ENCODE results near the gene ADD1.
"Not testable (repeated sequence)": the region's sequence is repeated elsewhere in the genome, so short reads cannot be mapped to it uniquely, and the experiment has no call there.

Gene ADD1

DNA sequence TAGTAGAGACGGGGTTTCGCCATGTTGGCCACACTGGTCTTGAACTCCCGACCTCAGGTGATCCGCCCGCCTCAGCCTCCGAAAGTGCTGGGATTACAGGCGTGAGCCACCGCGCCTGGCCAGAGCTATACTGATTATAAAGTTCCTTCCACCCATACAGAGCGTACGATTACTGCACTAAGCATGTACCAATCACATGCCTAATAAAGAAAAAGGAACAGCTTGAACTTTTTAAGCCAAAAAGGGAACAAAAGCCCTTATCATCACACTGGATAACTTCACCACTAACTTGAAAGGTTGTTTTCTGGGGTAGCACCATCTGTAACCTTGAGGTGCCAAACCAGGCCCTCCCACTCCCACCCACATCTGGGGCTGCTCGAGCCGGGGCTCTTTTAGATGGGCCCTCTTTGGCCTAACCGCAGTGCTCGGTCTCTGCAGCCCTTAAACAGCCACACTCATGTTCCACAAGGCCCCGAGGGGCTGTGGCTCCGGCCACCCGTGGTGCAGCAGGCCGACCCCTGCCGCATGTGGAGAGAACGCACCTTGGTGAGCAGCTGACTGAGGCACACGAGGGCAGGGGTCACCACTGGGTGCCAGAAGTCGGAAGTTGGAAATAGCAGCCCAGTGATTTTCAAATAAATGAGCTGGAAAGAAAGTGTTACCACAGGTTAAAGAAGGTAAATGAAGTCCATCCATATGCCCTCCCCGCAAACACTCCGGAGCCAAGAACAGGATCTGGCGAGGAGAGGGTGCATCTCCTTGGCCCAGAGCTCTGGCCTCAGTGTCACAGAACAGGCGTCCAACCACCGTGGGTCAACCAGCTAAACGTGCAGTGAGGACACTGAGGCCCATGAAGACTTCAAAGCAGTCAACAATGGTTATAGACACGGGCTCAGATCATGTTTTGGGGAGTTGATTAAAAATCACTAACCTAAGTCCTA lies 101.2 kb downstream of the ADD1 start:
- DNase-seq (ENCODE audit: low read depth, low spot score), result no peak

GRCh38 chr4:2945619-2946604 lies 102.3 kb downstream of the ADD1 start:
- not testable (repeated sequence) for DNase-seq (ENCODE audit: low read depth, low spot score)

DNA sequence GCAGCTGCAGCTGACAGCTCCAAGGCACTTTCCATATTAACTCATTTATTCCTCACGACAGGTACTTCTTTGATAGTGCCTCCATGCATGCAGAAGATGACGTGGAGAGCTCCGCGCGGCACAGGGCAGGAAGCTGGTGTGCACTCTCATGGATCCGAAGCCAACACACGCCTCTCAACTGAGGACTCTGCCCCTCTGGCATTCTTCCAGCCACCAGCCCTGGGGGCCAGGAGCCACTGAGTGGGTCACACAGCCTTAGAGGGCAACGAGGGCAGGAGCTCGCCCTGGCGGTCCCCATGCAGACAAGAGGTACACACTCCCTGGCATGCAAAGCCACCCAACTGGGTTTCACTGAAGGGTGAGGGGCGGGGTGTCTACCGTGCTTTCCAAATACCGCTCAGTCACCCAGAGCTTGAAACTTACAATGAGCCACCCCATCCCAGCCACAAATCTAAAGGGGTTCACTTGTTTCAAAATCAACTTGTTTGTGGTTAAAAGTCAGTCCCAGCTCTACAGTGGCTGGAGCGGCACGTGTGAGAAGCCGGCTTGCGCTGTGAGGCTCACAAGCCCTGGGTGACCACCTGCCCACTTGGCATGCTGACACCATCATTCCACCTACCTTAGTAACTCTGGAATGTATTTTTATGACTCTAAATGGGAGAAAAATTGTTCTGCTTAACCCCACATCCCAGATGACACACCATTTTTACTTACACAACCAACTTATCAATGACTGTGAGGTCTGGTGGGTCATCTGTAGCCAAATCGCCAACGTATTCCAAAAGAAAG lies 103.4 kb downstream of the ADD1 start:
- no peak for DNase-seq (ENCODE audit: low read depth, low spot score)

DNA sequence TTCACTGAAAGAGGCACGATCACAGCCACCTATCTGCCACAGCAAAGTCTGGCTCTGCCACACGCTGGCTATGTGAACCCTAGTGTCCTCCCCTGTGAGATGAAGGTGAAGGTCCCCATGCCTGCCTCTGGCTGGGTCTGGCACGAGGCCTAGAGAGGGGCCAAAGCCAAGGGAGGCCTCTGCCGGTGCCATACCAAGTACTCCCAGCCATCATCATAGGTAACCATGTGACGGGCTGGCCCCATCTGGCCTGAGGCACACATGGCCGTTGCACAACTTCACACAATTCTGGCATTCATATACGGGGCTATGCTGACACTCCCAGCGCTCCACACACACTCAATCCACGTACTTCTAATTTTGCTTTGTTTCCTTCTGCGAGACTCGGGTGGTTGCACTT lies 104.3 kb downstream of the ADD1 start:
- no peak for DNase-seq (ENCODE audit: low read depth, low spot score)

- DNase-seq (ENCODE audit: low read depth, low spot score), result no peak
Measured at GRCh38 chr4:2948895-2949781, 105.5 kb downstream of the ADD1 start.

- no peak for DNase-seq (ENCODE audit: low read depth, low spot score)
Measured at GRCh38 chr4:2949782-2950125, 106.1 kb downstream of the ADD1 start.

DNA sequence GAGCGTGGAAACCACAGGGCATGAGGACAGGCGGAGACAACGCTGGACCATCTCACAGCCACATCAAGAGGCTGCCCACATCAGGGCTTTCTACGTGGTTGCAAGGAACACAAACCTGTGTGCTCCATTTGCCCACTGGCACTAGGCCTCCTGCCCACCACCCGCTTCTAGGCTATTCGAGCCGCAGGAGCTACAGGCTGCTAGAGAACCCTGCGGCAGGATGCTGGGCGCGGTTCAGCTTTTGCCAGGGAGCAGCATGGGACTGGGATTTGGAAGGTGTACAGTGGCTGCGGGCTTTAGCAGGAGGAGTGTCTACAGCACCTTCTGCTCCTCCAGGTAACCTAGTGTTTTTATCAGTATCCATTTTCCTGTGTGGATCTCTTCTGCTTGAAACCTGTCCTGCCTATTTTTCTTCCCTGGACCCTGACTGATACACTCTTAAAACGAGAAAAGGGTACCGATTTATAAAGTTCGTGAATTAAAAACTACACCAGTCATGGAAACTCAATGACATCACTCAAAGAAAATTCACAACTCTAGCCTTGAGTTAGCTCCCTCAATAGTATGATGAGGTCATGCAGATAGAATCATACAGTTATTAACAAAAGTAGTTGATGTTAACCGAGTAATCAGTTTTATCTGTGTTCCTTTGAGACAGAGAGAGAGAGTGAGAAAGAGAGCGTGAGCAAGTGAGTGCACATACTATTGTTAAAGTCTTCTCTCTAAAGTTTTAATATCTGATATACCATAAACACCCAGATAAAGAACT lies 106.8 kb downstream of the ADD1 start:
- DNase-seq (ENCODE audit: low read depth, low spot score), result no peak

DNA sequence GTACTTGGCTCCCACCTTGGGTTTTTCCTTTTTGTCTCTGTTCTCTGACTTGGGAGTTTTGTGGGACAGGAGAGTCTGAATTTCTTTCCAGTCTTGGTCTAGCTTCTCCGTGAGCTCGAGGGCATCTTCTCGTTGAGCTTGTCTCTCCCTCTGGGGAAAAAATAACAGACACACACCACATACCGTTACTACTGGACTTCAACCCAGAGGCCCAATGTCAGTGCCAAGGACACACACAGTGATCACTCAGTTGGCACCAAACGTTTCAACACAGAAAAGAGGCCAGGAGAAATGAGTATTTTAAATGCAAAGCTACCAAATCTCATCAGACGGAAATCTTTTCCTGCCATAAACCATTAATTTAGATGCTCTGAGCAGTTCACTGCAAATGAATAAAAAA lies 109.9 kb downstream of the ADD1 start:
- DNase-seq (ENCODE audit: low read depth, low spot score), result no peak

GRCh38 chr4:2954358-2955185 lies 110.9 kb downstream of the ADD1 start:
- peak; percentile 80 for DNase-seq (ENCODE audit: low read depth, low spot score)

DNA sequence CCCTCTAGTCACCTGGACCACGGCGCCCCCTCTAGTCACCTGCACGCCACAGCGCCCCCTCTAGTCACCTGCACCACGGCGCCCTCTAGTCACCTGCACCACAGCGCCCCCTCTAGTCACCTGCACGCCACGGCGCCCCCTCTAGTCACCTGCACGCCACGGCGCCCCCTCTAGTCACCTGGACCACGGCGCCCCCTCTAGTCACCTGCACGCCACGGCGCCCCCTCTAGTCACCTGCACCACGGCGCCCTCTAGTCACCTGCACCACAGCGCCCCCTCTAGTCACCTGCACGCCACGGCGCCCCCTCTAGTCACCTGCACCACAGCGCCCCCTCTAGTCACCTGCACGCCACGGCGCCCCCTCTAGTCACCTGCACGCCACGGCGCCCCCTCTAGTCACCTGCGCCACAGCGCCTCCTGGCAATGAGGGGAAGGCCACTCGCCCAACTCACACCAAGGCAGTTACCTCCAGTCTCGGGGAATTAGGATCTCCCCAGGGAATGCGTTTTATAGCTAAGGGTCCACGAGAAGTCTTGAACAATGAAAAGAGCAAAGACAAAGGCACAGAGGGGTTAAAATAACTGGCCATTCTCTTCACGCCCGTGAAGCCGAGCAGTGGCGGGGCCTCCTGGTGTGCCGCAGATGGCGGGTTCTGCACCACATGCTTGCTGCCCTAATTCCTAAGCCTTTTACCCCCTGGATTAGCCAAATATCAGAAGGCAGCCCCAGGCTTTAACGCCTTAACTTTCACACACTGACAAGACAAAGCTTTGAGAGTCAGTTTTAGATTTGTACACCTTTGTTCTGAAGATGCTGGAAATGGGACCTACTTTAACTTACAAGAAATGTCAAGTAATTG lies 111.8 kb downstream of the ADD1 start:
- not testable (repeated sequence) for DNase-seq (ENCODE audit: low read depth, low spot score)

DNA sequence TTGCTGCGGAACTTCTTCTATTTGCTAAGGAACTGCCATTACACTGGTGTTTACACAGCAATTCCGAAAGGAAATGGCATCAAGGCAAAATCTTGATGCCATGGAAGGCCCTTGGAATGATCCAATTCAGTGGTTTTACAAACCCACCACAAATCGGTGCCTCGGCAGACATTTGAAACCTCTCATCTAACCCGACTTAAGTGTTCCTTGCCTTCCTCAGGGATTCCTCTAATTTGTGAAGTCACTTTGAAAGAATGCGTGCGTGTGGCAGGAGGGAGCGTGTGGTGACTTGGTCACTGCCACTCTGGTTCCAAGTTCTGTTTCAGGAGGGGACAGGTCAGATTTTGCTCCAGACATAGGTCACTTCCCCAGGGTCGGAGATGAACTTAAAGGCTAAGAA lies 114.8 kb downstream of the ADD1 start:
- no peak for DNase-seq (ENCODE audit: low read depth, low spot score)

DNA sequence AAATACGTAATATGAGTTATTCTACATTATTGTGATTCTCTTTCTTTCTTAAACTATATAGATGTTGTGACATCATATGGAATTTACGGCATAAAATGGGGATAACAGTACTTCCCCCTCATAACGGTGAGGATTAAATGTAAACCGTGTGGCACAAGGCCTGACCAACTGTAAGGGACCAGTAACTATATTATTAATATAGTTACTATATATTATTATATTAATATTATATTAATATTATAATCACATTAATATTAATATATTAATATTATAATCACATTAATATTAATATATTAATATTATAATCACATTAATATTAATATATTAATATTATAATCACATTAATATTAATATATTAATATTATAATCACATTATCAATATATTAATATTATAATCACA lies 116.8 kb downstream of the ADD1 start:
- DNase-seq (ENCODE audit: low read depth, low spot score), result not testable (repeated sequence)

- peak; percentile 75 for DNase-seq (ENCODE audit: low read depth, low spot score)
Measured at GRCh38 chr4:2961421-2961810, 117.8 kb downstream of the ADD1 start.

GRCh38 chr4:2961811-2962441 lies 118.3 kb downstream of the ADD1 start:
- peak; percentile 22 for DNase-seq (ENCODE audit: low read depth, low spot score)

DNA sequence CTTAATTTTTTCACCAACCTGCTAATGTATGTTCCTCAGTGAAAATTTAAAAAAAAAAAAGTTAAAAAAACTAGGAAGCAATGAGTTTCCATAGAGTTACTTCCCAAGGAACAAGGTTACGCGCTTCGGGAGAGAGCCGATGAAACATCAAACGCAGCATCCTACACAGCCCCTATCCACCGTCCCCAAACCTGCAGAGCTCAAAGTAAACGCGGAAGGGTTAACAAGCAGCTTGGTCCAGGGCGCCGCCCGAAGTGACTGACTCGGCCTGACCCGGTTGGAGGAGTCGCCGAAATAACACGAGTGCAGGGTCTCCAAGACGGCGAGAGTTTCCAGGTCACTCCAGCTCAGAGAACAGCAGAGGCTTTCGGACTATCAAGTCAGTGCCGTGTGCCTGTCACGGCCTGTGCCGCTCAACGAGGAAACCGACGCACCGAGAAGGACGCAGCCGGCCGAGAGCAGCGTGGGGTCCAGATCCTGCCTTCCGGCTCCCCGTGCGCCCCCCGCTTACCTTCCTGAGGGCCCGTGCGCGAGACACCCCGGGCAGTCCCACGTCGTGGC lies 119.0 kb downstream of the ADD1 start:
- peak; percentile 79 for DNase-seq (ENCODE audit: low read depth, low spot score)

GRCh38 chr4:2963175-2963965 lies 119.7 kb downstream of the ADD1 start, which contains the start of the genes GRK4 and NOP14:
TSS of gene GRK4 (plus strand) at chr4:2963571. CDS start at chr4:2964071, 500 bp downstream.
TSS of gene NOP14 (minus strand) at chr4:2963406. CDS start at chr4:2963319, 87 bp downstream.
- DNase-seq (ENCODE audit: low read depth, low spot score), result peak; percentile 98

All from ELF-1 (cell line).